ENCODE data around the gene PLOD2. TPM values are rescaled to one million over a fixed set of nuclear protein-coding genes. Genes with fewer than 3 reads are reported as not detected.

The PLOD2 gene
- total RNA-seq, 2 donors from 2014 or later, result 66.7 to 245 TPM

DNA sequence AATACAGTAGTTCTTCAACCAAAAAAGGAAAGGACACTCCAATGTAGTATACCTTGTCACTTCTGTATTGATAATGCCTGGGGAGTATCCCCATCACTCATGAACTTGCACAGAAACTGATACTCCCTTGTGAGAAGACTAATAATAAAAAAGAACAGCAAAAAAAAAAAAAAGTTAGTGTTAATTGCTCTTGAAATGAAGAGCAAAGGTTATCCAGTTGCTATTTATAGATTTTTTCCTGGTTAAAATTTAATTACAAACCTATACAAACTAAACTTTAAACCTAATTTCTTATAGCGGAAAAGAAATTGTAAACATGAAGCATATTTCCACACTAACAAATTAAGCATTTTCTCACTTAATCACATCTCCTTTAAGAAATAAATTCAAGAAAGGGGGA is 6.7 kb downstream of the PLOD2 start:
- Histone ChIP-seq H3K27me3 (no peaks in the 10 kb centered on the region), H3K36me3 (no peaks in the 10 kb centered on the region), H3K27ac (no peak overlapping the region), H3K9me3 (no peaks in the 10 kb centered on the region), H3K4me1 (no peaks in the 10 kb centered on the region), H3K4me3 (no peak overlapping the region), H3K9ac (ENCODE audit: low read depth in 2 of 2, low read length in 2 of 2) (no peak overlapping the region)
- TF ChIP-seq, protein P1, sequence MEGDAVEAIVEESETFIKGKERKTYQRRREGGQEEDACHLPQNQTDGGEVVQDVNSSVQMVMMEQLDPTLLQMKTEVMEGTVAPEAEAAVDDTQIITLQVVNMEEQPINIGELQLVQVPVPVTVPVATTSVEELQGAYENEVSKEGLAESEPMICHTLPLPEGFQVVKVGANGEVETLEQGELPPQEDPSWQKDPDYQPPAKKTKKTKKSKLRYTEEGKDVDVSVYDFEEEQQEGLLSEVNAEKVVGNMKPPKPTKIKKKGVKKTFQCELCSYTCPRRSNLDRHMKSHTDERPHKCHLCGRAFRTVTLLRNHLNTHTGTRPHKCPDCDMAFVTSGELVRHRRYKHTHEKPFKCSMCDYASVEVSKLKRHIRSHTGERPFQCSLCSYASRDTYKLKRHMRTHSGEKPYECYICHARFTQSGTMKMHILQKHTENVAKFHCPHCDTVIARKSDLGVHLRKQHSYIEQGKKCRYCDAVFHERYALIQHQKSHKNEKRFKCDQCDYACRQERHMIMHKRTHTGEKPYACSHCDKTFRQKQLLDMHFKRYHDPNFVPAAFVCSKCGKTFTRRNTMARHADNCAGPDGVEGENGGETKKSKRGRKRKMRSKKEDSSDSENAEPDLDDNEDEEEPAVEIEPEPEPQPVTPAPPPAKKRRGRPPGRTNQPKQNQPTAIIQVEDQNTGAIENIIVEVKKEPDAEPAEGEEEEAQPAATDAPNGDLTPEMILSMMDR (IDR thresholded peaks at IDR 0.05), result no peak
- intact Hi-C loops (cut with DNase I), result no loop called here
- no peak for DNase-seq

DNA sequence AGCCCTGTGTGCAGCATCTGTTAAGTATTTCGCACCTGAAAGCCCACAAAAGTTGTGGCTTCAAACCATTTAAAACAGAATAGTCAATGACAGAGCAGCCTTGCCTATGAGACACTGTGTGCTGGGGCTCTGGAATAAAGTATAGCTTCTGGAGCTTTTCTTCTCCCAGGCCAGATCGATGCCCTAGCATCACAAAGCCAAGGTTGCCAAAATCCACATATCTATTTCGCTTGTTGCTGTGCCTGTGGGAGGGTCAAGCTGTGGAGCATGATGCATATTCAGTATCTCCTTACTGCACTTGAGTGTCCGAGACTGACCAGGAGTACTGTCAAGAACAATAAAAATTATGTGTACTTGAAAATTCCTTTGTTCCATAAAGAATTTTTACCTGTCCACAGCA is 7.6 kb downstream of the PLOD2 start:
- H3K9me3 ChIP-seq, result no peaks in the 10 kb centered on the region
- no peak for DNase-seq
- TF ChIP-seq, protein P1 (IDR thresholded peaks at IDR 0.05), result no peak
- no peak overlapping the region for H3K27ac ChIP-seq
- intact Hi-C loops (cut with DNase I), result no loop called here
- no peak overlapping the region for H3K9ac ChIP-seq (ENCODE audit: low read depth in 2 of 2, low read length in 2 of 2)
- H3K4me3 ChIP-seq, result no peak overlapping the region
- H3K4me1 ChIP-seq, result no peaks in the 10 kb centered on the region
- H3K36me3 ChIP-seq, result no peaks in the 10 kb centered on the region
- no peaks in the 10 kb centered on the region for H3K27me3 ChIP-seq

DNA sequence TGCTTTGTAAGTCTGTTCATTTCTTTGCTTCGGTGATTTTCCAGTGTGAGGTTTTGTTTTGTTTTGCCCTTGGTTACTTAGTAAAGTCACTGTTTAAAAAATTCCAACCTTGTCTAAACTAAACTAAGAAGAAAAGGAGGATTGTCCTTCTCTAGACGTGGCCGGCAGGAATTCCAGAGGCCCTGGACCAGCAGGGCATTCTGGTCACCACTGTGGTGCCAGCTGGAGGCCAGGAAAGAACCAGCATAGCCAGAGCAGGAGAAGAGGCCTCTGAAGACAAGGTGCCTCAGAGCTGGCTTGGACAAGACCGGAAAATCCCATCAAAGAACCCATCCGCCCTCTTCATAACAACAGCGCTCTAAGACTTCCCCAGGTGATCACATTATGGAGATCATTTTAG is 8.2 kb downstream of the PLOD2 start:
- intact Hi-C loops (cut with DNase I), result no loop called here
- H3K27ac ChIP-seq, result no peak overlapping the region
- no peaks in the 10 kb centered on the region for H3K36me3 ChIP-seq
- no peaks in the 10 kb centered on the region for H3K9me3 ChIP-seq
- no peaks in the 10 kb centered on the region for H3K4me1 ChIP-seq
- TF ChIP-seq, protein P1 (IDR thresholded peaks at IDR 0.05), result no peak
- no peak for DNase-seq
- H3K27me3 ChIP-seq, result no peaks in the 10 kb centered on the region
- H3K4me3 ChIP-seq, result no peak overlapping the region
- H3K9ac ChIP-seq (ENCODE audit: low read depth in 2 of 2, low read length in 2 of 2), result no peak overlapping the region

DNA sequence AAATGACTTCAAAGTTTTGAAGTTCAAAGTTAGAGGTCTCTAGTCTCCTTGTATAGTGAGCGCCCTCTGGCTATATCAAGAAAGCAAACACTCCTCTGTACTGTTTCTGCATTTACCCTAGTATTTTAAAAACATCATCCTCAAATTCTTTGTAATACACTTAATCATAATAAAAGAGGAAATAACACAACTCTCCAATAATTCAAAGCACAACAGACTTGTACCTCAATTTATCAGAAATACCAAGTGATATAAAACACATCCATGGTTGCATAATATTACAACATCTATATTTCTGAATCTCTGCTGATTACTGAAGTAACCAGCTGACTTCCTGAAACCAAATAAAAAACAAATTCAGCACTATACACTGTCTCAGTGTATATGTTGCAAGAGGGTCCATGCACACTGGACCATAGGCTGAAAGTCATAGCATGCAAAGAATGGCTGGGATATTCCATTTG is 12.5 kb downstream of the PLOD2 start:
- Histone ChIP-seq H3K27me3 (no peaks in the 10 kb centered on the region), H3K27ac (no peak overlapping the region)

DNA sequence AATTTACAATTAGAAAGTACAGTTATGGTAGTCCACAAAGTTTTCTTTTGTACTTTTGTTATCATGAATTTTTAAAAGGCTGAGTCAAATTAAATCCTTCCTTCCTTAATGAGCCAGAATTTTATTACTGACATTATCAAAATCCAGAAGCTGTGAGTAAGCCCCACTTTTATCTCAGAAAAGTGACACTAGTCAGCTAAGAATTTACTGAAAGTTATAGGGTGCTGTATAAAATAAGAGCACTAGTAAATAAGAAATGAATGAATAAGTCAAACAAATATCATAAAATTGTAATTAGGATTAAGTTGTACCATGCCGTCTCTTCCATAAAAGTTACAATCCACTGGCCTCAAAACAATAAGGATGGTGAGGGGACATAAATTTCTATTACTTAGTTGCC is 15.3 kb downstream of the PLOD2 start:
- no peaks in the 10 kb centered on the region for H3K9me3 ChIP-seq
- no peaks in the 10 kb centered on the region for H3K27me3 ChIP-seq
- TF ChIP-seq, protein P1 (IDR thresholded peaks at IDR 0.05), result no peak
- intact Hi-C loops (cut with DNase I), result no loop called here
- no peak overlapping the region for H3K4me3 ChIP-seq
- H3K36me3 ChIP-seq, result no peaks in the 10 kb centered on the region
- H3K4me1 ChIP-seq, result no peaks in the 10 kb centered on the region
- no peak overlapping the region for H3K9ac ChIP-seq (ENCODE audit: low read depth in 2 of 2, low read length in 2 of 2)
- no peak for DNase-seq
- H3K27ac ChIP-seq, result no peak overlapping the region

More for the DNA sequence above, 12.5 kb downstream of the PLOD2 start:
- no peaks in the 10 kb centered on the region for H3K4me1 ChIP-seq
- H3K9me3 ChIP-seq, result no peaks in the 10 kb centered on the region
- no peak for DNase-seq
- H3K36me3 ChIP-seq, result no peaks in the 10 kb centered on the region
- H3K4me3 ChIP-seq, result no peak overlapping the region
- intact Hi-C loops (cut with DNase I), result no loop called here
- TF ChIP-seq, protein P1 (IDR thresholded peaks at IDR 0.05), result no peak
- H3K9ac ChIP-seq (ENCODE audit: low read depth in 2 of 2, low read length in 2 of 2), result no peak overlapping the region

DNA sequence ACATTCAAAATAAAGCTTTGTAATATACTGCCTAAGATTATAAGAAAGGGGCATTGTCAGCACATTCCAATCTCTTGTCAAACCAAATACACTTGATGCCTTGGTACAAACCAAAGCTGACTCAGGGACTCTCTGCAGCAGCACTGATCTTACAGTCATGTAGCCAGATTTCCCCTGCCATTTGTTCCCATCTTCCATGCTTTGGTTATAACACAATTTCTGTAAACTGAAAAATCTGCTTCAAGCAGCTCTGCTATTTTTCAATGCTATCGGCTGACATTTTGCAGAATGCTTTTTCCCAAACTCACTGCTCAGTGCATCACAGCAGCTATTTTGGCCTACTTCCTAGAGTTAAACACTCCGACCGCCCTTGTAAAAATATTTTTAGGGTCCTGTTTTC is 18.2 kb downstream of the PLOD2 start:
- no peak for DNase-seq
- intact Hi-C loops (cut with DNase I), result no loop called here
- no peak overlapping the region for H3K27ac ChIP-seq

More for the DNA sequence above, 18.2 kb downstream of the PLOD2 start:
- no peaks in the 10 kb centered on the region for H3K4me1 ChIP-seq
- no peaks in the 10 kb centered on the region for H3K9me3 ChIP-seq
- H3K36me3 ChIP-seq, result no peaks in the 10 kb centered on the region
- no peak overlapping the region for H3K4me3 ChIP-seq
- TF ChIP-seq, protein P1 (IDR thresholded peaks at IDR 0.05), result no peak
- no peaks in the 10 kb centered on the region for H3K27me3 ChIP-seq
- no peak overlapping the region for H3K9ac ChIP-seq (ENCODE audit: low read depth in 2 of 2, low read length in 2 of 2)

Data from colonic mucosa (tissue), 4 donors.